Esophagus (tissue), 2 donors: ENCODE data around the gene PLA2G3. TPM values are rescaled to one million over a fixed set of nuclear protein-coding genes. Genes with fewer than 3 reads are reported as not detected.

Experiments
- H3K27ac ChIP-seq, 2 donors: one replicate each; pipeline ENCODE4 v1.5.1; 2013; ENCODE audit warnings: low read depth in 2 of 2, mild to moderate bottlenecking in 2 of 2, inconsistent platforms in 1 of 2, low read length in 1 of 2, moderate library complexity in 1 of 2
- H3K27me3 ChIP-seq, 2 donors: one replicate each; pipeline ENCODE4 v1.6.1; 2013; ENCODE audit warnings: low read length in 2 of 2, control low read depth in 1 of 2, mild to moderate bottlenecking in 1 of 2; ENCODE audit not compliant: insufficient read depth in 2 of 2, control insufficient read depth in 1 of 2
- H3K36me3 ChIP-seq, 2 donors: one replicate each; pipeline ENCODE4 v1.6.1; 2013; ENCODE audit warnings: low read length in 1 of 2; ENCODE audit not compliant: control insufficient read depth in 2 of 2, insufficient read depth in 2 of 2
- H3K4me1 ChIP-seq, 2 donors: one replicate each; pipeline ENCODE4 v1.6.1; 2013; ENCODE audit warnings: low read length in 1 of 2; ENCODE audit not compliant: control insufficient read depth in 2 of 2, insufficient read depth in 2 of 2
- H3K4me3 ChIP-seq, 2 donors: one replicate each; pipeline ENCODE4 v1.5.1; 2013; ENCODE audit warnings: low read length in 2 of 2, mild to moderate bottlenecking in 2 of 2, low read depth in 1 of 2, moderate library complexity in 1 of 2
- H3K9me3 ChIP-seq, 2 donors: one replicate each; pipeline ENCODE4 v1.6.1; 2013; ENCODE audit warnings: mild to moderate bottlenecking in 2 of 2, low read depth in 1 of 2, low read length in 1 of 2, moderate library complexity in 1 of 2; ENCODE audit not compliant: control insufficient read depth in 2 of 2, insufficient read depth in 1 of 2
- WGBS, 2 donors: extraction: QIAGEN DNeasy Blood & Tissue Kit; methylation state at CpG; one replicate each; pipeline ENCODE4 v1.1.7; 2013; 5-methylcytosine and 5-hydroxymethylcytosine counted together
- polyA plus RNA-seq, 2 donors: library from polyadenylated mRNA; stranded (reverse); fragments of 200-250 nt; gene quantifications; one replicate each; pipeline ENCODE4 v1.2.3, GENCODE V29; 2013
- donor health status: healthy with polysubstance abuse.
- donor health status: Bipolar disorder and iron deficiency.

PLA2G3 gene
- polyA plus RNA-seq, 2 donors: 5.3 to 13.1 TPM

GRCh38 chr22:31127181-31127772 lies 13.0 kb downstream of the PLA2G3 start:
- Histone ChIP-seq H3K27me3 (no peaks in the 10 kb centered on the region), H3K4me3 (no peak overlapping the region), H3K27ac (no peak overlapping the region), H3K36me3 (no peaks in the 10 kb centered on the region), H3K4me1 (peaks cover 6 to 11% of the 10 kb centered on the region in 2 donors), H3K9me3 (no peaks in the 10 kb centered on the region)
- 67 to 77% methylated on average over 19 of the region's 19 CpGs for WGBS, 2 donors

- WGBS, 2 donors: 86 to 87% methylated on average over 13 of the region's 13 CpGs
Measured at GRCh38 chr22:31126869-31127175, 13.5 kb downstream of the PLA2G3 start.

GRCh38 chr22:31126128-31126868 lies 14.0 kb downstream of the PLA2G3 start:
- Histone ChIP-seq H3K4me1 (peaks cover 0 to 10% of the 10 kb centered on the region in 2 donors), H3K9me3 (no peaks in the 10 kb centered on the region), H3K4me3 (no peak overlapping the region), H3K27me3 (no peaks in the 10 kb centered on the region), H3K36me3 (no peaks in the 10 kb centered on the region), H3K27ac (no peak overlapping the region)
- 87 to 89% methylated on average over 22 of the region's 22 CpGs for WGBS, 2 donors

More at GRCh38 chr22:31126869-31127175, 13.5 kb downstream of the PLA2G3 start:
- Histone ChIP-seq H3K4me3 (no peak overlapping the region), H3K9me3 (no peaks in the 10 kb centered on the region), H3K27ac (no peak overlapping the region), H3K4me1 (peaks cover 3 to 11% of the 10 kb centered on the region in 2 donors), H3K36me3 (no peaks in the 10 kb centered on the region), H3K27me3 (no peaks in the 10 kb centered on the region)

GRCh38 chr22:31125521-31126117 lies 14.7 kb downstream of the PLA2G3 start:
- H3K9me3 ChIP-seq: no peaks in the 10 kb centered on the region
- H3K36me3 ChIP-seq: no peaks in the 10 kb centered on the region
- peaks cover 0 to 10% of the 10 kb centered on the region in 2 donors for H3K4me1 ChIP-seq
- H3K4me3 ChIP-seq: no peak overlapping the region
- no peaks in the 10 kb centered on the region for H3K27me3 ChIP-seq
- WGBS, 2 donors: 82 to 85% methylated on average over 12 of the region's 12 CpGs
- no peak overlapping the region for H3K27ac ChIP-seq

- 81 to 83% methylated on average over 14 of the region's 14 CpGs for WGBS, 2 donors
- no peaks in the 10 kb centered on the region for H3K36me3 ChIP-seq
- no peak overlapping the region for H3K27ac ChIP-seq
- H3K4me3 ChIP-seq: no peak overlapping the region
- H3K9me3 ChIP-seq: no peaks in the 10 kb centered on the region
- H3K4me1 ChIP-seq: peaks cover 0 to 10% of the 10 kb centered on the region in 2 donors
- H3K27me3 ChIP-seq: no peaks in the 10 kb centered on the region
Measured at GRCh38 chr22:31124811-31125465, 15.4 kb downstream of the PLA2G3 start.

GRCh38 chr22:31124290-31124689 lies 16.0 kb downstream of the PLA2G3 start:
- peaks cover 0 to 10% of the 10 kb centered on the region in 2 donors for H3K4me1 ChIP-seq
- H3K27me3 ChIP-seq: no peaks in the 10 kb centered on the region
- WGBS, 2 donors: 60 to 73% methylated on average over 3 of the region's 3 CpGs
- no peak overlapping the region for H3K27ac ChIP-seq
- H3K36me3 ChIP-seq: no peaks in the 10 kb centered on the region
- H3K4me3 ChIP-seq: no peak overlapping the region
- H3K9me3 ChIP-seq: no peaks in the 10 kb centered on the region

GRCh38 chr22:31123292-31123602 lies 17.1 kb downstream of the PLA2G3 start:
- Histone ChIP-seq H3K4me3 (peak overlapping the region; percentile 33 to 44), H3K9me3 (no peaks in the 10 kb centered on the region), H3K4me1 (peaks cover 0 to 10% of the 10 kb centered on the region in 2 donors), H3K27me3 (no peaks in the 10 kb centered on the region), H3K36me3 (no peaks in the 10 kb centered on the region), H3K27ac (no peak overlapping the region)
- 64 to 73% methylated on average over 4 of the region's 4 CpGs for WGBS, 2 donors

- peaks cover 0 to 10% of the 10 kb centered on the region in 2 donors for H3K4me1 ChIP-seq
- peak within 1 kb of the TSS in 1 of 2 donors; percentile 65 for H3K27ac ChIP-seq
- H3K4me3 ChIP-seq: peak within 1 kb of the TSS; percentile 33 to 44
- H3K9me3 ChIP-seq: no peaks in the 10 kb centered on the region
- no peaks in the 10 kb centered on the region for H3K27me3 ChIP-seq
- 15 to 23% methylated on average over 10 of the region's 10 CpGs for WGBS, 2 donors
- no peaks in the 10 kb centered on the region for H3K36me3 ChIP-seq
Measured at GRCh38 chr22:31122532-31123291, 17.6 kb downstream of the PLA2G3 start, which contains the start of gene INPP5J. INPP5J (plus strand) TSS chr22:31122966; CDS start chr22:31123015, 49 bp downstream.

GRCh38 chr22:31122196-31122531 lies 18.1 kb downstream of the PLA2G3 start:
- Histone ChIP-seq H3K9me3 (no peaks in the 10 kb centered on the region), H3K4me1 (peaks cover 0 to 10% of the 10 kb centered on the region in 2 donors), H3K36me3 (no peaks in the 10 kb centered on the region), H3K27me3 (no peaks in the 10 kb centered on the region), H3K27ac (peak overlapping the region in 1 of 2 donors; percentile 65), H3K4me3 (no peak overlapping the region)
- WGBS, 2 donors: 57 to 63% methylated on average over 2 of the region's 2 CpGs
